HUES6 (cell line): ENCODE measurements around the gene NRAP.

Experiments
- H3K27ac ChIP-seq: 2 replicates; pipeline ENCODE4 v1.7.0; 2013; ENCODE audit warnings: low read depth, mild to moderate bottlenecking, low read length, inconsistent platforms
- H3K27me3 ChIP-seq: 2 replicates; pipeline ENCODE4 v1.6.1; 2013; ENCODE audit warnings: low read length; ENCODE audit not compliant: control insufficient read depth, insufficient read depth
- H3K36me3 ChIP-seq: 2 replicates; pipeline ENCODE4 v1.6.1; 2013; ENCODE audit warnings: low read length; ENCODE audit not compliant: control insufficient read depth, insufficient read depth
- H3K4me1 ChIP-seq: 2 replicates; pipeline ENCODE4 v1.6.1; 2013; ENCODE audit warnings: low read length; ENCODE audit not compliant: control insufficient read depth, insufficient read depth
- H3K4me3 ChIP-seq: 2 replicates; pipeline ENCODE4 v1.5.1; 2013; ENCODE audit warnings: low read depth, low read length
- H3K9ac ChIP-seq: one replicate; pipeline ENCODE4 v1.6.1; 2013; ENCODE audit warnings: mild to moderate bottlenecking, low read length
- H3K9me3 ChIP-seq: 2 replicates; pipeline ENCODE4 v1.6.1; 2013; ENCODE audit warnings: low read depth, low read length; ENCODE audit not compliant: control insufficient read depth, insufficient read depth

NRAP gene

DNA sequence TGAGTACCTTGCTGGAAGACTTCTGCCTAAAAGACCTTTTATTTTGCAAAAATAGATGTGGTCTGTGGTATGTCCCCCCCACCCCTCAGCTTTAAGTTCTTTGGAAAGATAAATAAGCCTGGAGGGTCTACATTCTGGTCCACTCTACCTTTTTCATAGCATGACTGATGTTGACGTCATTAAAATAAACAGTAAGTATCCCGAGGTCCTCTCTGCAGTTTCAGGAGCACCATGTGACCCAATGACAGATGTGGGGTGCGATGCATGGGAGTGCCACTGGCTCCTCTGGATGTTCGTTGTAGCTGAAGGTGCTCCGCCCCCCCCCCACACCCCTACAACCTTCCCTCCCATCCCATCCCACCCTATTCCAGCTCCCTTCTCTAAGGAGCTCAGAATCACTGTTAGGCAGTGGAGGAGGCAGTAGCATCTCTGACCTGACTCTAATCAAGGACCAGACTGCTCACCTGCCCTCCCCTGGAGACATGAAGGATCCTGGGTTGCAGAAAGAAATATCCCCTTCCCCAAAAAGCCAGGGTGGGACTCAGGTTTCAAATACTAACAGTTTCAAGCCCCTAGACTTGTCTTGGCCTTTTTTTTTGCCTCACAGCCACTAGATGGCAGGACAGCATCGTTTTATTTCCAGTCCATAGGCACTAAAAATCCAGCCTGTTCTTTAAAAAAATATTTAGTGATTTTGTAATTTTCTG lies 40.9 kb upstream of the NRAP start:
- H3K27ac ChIP-seq: no peak overlapping the region
- H3K4me3 ChIP-seq: no peak overlapping the region
- no peaks in the 10 kb centered on the region for H3K27me3 ChIP-seq
- no peak overlapping the region for H3K9ac ChIP-seq
- H3K4me1 ChIP-seq: peaks cover 22% of the 10 kb centered on the region
- no peaks in the 10 kb centered on the region for H3K9me3 ChIP-seq
- no peaks in the 10 kb centered on the region for H3K36me3 ChIP-seq

DNA sequence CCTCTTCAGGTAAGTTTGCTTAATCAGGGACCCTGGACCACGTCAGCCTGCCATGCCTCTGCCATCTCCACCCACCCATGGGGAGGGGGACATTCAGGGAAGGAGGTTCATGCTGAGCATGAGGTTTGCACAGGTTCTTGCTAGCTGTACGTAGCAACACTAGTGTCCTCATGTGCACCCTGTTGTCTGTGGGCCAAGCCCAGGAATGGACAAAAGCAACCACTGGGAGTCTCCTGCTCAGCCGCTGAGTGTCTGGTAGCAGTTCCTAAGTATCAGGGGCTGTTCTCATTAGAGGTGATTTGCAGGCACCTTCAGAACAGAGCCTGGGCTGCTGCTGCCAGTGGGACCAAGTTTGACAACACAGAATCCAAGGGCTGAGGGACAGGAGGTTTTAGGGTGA lies 33.8 kb upstream of the NRAP start:
- H3K9ac ChIP-seq: no peak overlapping the region
- no peak overlapping the region for H3K27ac ChIP-seq
- peaks cover 10% of the 10 kb centered on the region; the same call in 1 of the 2 replicates for H3K36me3 ChIP-seq
- H3K4me1 ChIP-seq: no peaks in the 10 kb centered on the region; the same call in 1 of the 2 replicates
- H3K9me3 ChIP-seq: peaks cover under 1% of the 10 kb centered on the region; the same call in 1 of the 2 replicates
- H3K4me3 ChIP-seq: no peak overlapping the region
- H3K27me3 ChIP-seq: no peaks in the 10 kb centered on the region

DNA sequence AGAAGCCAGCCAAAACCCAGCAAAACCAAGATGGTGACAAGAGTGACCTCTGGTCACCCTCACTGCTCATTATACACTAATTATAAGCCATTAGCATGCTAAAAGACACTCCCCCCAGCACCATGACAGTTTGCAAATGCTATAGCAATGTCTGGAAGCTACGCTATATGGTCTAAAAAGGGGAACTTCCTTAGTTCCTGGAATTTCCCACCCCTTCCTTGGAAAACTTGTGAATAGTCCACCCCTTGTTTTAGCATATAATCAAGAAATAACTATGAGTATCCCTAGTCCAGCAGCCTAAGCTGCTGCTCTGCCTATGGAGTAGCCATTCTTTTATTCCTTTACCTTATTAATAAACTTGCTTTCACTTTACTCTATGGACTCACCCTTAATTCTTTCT lies 31.9 kb upstream of the NRAP start:
- Histone ChIP-seq H3K9ac (no peak overlapping the region), H3K9me3 (peaks cover 4% of the 10 kb centered on the region; the same call in 1 of the 2 replicates), H3K27me3 (no peaks in the 10 kb centered on the region), H3K27ac (no peak overlapping the region), H3K4me1 (no peaks in the 10 kb centered on the region; the same call in 1 of the 2 replicates), H3K4me3 (no peak overlapping the region), H3K36me3 (peaks cover 10% of the 10 kb centered on the region; the same call in 1 of the 2 replicates)

DNA sequence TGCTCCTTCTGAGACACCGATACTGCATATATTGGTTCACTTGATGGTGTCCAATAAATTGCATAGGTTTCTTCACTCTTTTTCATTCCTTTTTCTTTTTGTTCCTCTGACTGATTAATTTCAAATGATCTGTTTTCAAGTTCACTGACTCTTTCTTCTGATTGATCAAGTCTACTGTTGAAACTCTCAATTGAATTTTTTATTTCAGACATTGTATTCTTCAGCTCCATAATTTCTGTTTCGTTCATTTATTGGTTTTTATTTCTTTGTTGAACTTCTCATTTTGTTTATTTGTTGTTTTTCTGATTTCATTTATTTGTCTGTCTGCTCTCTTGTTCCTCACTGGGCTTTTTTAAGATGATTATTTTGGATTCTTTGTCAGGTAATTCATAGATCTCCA lies 29.5 kb upstream of the NRAP start:
- peaks cover 4% of the 10 kb centered on the region; the same call in 1 of the 2 replicates for H3K9me3 ChIP-seq
- peaks cover 10% of the 10 kb centered on the region; the same call in 1 of the 2 replicates for H3K36me3 ChIP-seq
- peaks cover 3% of the 10 kb centered on the region; the same call in 1 of the 2 replicates for H3K4me1 ChIP-seq
- H3K27me3 ChIP-seq: no peaks in the 10 kb centered on the region
- no peak overlapping the region for H3K27ac ChIP-seq
- H3K4me3 ChIP-seq: no peak overlapping the region
- H3K9ac ChIP-seq: no peak overlapping the region

DNA sequence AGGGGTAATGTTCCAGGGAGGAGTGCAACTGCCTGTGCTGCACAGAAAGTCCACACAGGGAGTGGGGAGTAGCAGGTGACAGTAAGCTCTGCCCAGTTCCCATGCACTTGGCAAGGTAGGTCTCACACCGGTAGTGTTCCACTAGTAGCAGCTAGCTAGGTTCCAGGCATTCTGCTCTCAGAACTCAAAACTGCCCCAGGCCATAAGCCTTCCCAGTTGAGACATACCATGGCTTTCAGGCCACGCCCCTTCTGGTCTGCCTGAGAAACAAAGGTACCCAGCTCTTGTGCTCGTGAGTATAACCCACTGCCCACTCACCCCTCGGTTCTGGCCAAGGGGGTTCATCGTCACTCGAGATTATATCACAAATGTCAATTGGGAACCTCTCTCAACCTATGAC lies 28.4 kb upstream of the NRAP start:
- no peak overlapping the region for H3K27ac ChIP-seq
- peaks cover 3% of the 10 kb centered on the region; the same call in 1 of the 2 replicates for H3K4me1 ChIP-seq
- H3K36me3 ChIP-seq: 0 out of 2 replicates have a peak, but pooled peaks cover under 1% of the 10 kb centered on the region
- no peak overlapping the region for H3K4me3 ChIP-seq
- H3K27me3 ChIP-seq: no peaks in the 10 kb centered on the region
- H3K9me3 ChIP-seq: peaks cover 5% of the 10 kb centered on the region
- H3K9ac ChIP-seq: no peak overlapping the region

DNA sequence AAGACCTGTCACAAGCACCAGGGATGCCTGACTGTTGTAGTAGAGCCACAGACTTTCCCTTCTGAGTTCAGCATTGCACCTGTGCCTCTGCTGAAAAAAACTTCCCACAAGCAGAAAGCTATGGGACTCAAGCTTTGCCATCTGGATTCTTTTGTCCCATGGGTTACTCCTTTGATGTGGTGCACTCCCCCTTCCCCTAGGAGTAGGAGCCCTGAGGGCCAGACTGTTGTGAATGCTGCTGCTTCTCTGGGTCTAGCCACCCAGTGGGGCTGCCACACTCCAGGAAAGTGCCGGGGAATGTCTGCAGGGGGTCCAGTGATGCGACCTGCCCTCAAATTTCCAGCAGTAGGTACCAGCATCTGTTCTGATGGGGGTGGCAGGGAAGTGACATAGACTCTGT lies 27.5 kb upstream of the NRAP start:
- no peaks in the 10 kb centered on the region for H3K27me3 ChIP-seq

DNA sequence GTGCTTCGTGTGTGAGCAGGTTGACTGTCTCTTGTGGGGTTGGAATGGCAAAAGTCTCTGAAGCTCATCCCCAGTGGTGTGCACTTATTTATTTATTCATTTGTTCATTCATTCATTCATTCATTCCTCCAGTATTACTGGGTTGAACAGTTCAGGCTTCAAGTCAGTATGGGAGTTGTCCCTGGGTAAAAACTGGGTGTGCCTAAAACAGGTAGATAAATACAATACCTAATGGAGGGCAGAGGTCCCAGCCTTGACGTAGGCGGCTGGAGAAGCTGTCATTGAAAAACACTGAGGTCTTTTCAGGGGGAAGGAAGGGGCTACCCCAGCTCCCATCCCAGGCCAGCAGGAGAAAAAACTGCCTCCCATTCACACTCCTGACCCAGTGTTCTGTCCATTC lies 26.9 kb upstream of the NRAP start:
- no peak overlapping the region for H3K27ac ChIP-seq
- H3K9ac ChIP-seq: no peak overlapping the region
- peaks cover 13% of the 10 kb centered on the region for H3K9me3 ChIP-seq
- H3K4me1 ChIP-seq: peaks cover 3% of the 10 kb centered on the region; the same call in 1 of the 2 replicates
- H3K36me3 ChIP-seq: no peaks in the 10 kb centered on the region
- H3K4me3 ChIP-seq: no peak overlapping the region
- H3K27me3 ChIP-seq: no peaks in the 10 kb centered on the region

More for the DNA sequence above, 27.5 kb upstream of the NRAP start:
- peaks cover 3% of the 10 kb centered on the region; the same call in 1 of the 2 replicates for H3K4me1 ChIP-seq
- H3K4me3 ChIP-seq: no peak overlapping the region
- no peak overlapping the region for H3K27ac ChIP-seq
- peaks cover 10% of the 10 kb centered on the region for H3K9me3 ChIP-seq
- no peak overlapping the region for H3K9ac ChIP-seq
- H3K36me3 ChIP-seq: no peaks in the 10 kb centered on the region

DNA sequence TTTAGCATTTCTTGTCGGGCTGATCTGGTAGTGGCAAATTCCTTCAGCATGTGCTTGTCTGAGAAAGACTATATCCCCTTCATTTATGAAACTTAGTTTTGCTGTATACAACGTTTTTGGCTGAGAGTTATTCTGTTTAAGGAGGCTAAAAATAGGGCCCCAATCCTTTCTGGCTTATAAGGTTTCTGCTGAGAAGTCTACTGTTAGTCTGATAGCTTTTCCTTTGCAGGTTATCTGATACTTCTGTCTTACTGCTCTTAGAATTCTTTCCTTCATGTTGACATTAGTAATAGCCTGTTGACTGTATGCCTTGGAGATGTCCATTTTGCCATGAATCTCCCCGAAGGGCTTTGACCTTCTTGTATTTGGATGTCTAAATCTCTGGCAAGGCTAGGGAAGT lies 25.7 kb upstream of the NRAP start:
- no peak overlapping the region for H3K9ac ChIP-seq
- H3K27ac ChIP-seq: no peak overlapping the region
- H3K9me3 ChIP-seq: peaks cover 13% of the 10 kb centered on the region
- H3K4me1 ChIP-seq: peaks cover 3% of the 10 kb centered on the region; the same call in 1 of the 2 replicates
- no peak overlapping the region for H3K4me3 ChIP-seq
- no peaks in the 10 kb centered on the region for H3K36me3 ChIP-seq
- no peaks in the 10 kb centered on the region for H3K27me3 ChIP-seq

DNA sequence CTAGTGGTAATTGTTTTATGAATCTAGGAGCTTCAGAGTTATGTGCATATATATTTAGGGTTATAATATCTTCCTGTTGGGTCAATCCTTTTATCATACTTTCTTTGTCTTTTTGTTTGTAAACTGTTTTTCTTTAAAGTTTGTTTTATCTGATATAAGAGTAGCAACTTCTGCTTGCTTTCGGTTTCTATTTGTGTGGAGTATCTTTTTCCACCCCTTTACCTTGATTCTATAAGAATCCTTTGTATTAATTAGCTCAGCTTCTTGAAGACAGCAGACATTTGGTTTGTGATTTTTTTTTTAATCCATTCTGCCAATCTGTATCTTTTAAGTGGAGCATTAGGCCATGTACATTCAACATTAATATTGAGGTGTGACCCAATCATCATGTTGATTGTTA lies 25.2 kb upstream of the NRAP start:
- Histone ChIP-seq H3K9me3 (peaks cover 13% of the 10 kb centered on the region), H3K27ac (no peak overlapping the region), H3K36me3 (no peaks in the 10 kb centered on the region), H3K4me3 (no peak overlapping the region), H3K9ac (no peak overlapping the region), H3K27me3 (no peaks in the 10 kb centered on the region), H3K4me1 (peaks cover 3% of the 10 kb centered on the region; the same call in 1 of the 2 replicates)

DNA sequence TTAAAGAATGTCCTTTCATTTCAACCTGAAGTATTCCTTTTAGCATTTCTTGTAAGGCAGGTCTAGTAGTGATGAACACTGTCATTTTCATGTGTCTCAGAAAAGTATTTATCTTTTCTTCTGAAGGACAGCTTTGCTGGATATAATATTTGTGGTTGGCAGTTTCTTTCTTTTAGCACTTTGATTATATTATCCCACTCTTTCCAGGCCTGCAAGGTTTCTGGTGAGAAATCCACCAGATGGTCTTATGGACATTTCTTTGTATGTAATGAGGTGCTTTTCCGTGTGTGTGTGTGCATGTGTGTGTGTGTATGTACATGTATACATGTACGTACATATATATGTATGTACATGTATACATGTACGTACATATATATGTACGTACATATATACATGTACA lies 23.2 kb upstream of the NRAP start:
- Histone ChIP-seq H3K27ac (no peak overlapping the region), H3K4me1 (peaks cover 3% of the 10 kb centered on the region; the same call in 1 of the 2 replicates), H3K9ac (no peak overlapping the region), H3K36me3 (no peaks in the 10 kb centered on the region), H3K9me3 (peaks cover 9% of the 10 kb centered on the region), H3K27me3 (no peaks in the 10 kb centered on the region), H3K4me3 (no peak overlapping the region)

DNA sequence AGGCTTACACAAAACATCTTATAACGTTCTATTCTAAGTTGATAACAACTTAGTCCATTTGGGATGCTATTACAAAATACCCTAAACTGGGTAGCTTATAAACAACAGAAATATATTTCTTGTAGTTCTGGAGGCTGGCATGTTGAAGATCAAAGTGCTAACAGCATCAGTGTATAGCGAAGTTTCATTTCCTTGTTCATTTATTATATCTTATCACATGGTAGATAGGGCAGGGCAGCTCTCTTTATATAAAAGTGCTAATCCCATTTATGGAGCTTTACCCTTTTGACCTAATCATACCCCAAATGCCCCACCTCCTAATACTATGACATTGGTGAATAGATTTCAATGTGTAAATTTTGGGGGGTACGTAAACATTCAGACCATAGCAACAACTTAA lies 22.2 kb upstream of the NRAP start:
- Histone ChIP-seq H3K4me1 (peaks cover 3% of the 10 kb centered on the region; the same call in 1 of the 2 replicates), H3K4me3 (no peak overlapping the region), H3K27me3 (no peaks in the 10 kb centered on the region), H3K36me3 (no peaks in the 10 kb centered on the region), H3K27ac (no peak overlapping the region), H3K9me3 (peaks cover 9% of the 10 kb centered on the region), H3K9ac (no peak overlapping the region)
